Measurements from ENCODE around the gene FOXE3. TPM values are rescaled to one million over a fixed set of nuclear protein-coding genes. Genes with fewer than 3 reads are reported as not detected.

FOXE3 gene
- total and polyA plus RNA-seq, 2 of the 4 experiments (the other 2 are of a cell fraction), result 0.12 TPM; not detected in 1

DNA sequence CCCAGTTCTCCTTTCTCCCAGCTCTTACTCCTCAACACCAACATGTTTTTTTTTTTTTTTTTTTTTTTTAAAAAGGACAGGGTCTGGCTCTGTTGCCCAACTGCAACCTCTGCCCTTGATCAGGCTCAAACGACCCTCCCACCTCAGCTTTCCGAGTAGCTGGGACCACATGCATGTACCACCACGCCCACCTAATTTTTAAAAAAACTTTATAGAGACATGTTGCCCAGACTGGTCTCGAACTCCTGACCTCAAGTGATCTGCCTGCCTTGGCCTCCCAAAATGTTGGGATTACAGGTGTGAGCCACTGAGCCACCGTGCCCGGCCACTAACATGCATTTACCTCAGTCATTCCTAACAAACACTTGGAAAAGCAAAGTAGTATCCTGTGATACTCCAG, 31.1 kb upstream of the FOXE3 start:
- Histone ChIP-seq H3K18ac (ENCODE audit: low read depth, low read length) (no peak overlapping the region), H3K14ac (replicated peaks; ENCODE audit: low read depth, low read length) (no peak overlapping the region), H3K9ac (ENCODE audit: low read depth, low read length) (no peak overlapping the region), H3K4me3 (ENCODE audit: insufficient read depth, low read depth, low read length) (no peak overlapping the region), H2AK9ac (replicated peaks; ENCODE audit: low read depth, low read length, poor library complexity) (no peak overlapping the region), H3K36me3 (ENCODE audit: control insufficient read depth, insufficient read depth, low read length) (peaks cover 3% of the 10 kb centered on the region; the same call in 1 of the 2 replicates), H3K4me1 (ENCODE audit: control insufficient read depth, insufficient read depth, low read length) (peaks cover 2% of the 10 kb centered on the region; the same call in 1 of the 2 replicates), H3K9me1 (ENCODE audit: insufficient read depth, low read length) (no peaks in the 10 kb centered on the region), H3K4ac (ENCODE audit: low read depth, low read length) (no peak overlapping the region), H4K20me1 (ENCODE audit: insufficient read depth, low read length) (peaks cover 8% of the 10 kb centered on the region; the same call in 1 of the 2 replicates), H2BK5ac (ENCODE audit: low read depth, low read length, poor library complexity, severe bottlenecking) (no peak overlapping the region), H3K4me2 (ENCODE audit: low read depth, low read length) (no peak overlapping the region), H4K8ac (ENCODE audit: low read depth in 2 of 2, low read length in 2 of 2) (no peak overlapping the region), H2BK15ac (ENCODE audit: low read depth, low read length) (no peak overlapping the region), H4K5ac (ENCODE audit: low read depth, low read length) (no peak overlapping the region), H3K27me3 (ENCODE audit: control insufficient read depth, insufficient read depth, low read length) (no peaks in the 10 kb centered on the region), H3K23ac (ENCODE audit: low read depth, low read length) (no peak overlapping the region), H2AK5ac (ENCODE audit: low read depth, low read length) (no peak overlapping the region), H3K27ac (ENCODE audit: insufficient read depth, low read length) (no peak overlapping the region), H3K9me3 (ENCODE audit: control insufficient read depth, insufficient read depth, low read length) (no peaks in the 10 kb centered on the region), H2AFZ (replicated peaks; ENCODE audit: low read length, poor library complexity) (no peak overlapping the region), H3K79me1 (ENCODE audit: low read depth in 1 of 2, low read length in 2 of 2) (no peaks in the 10 kb centered on the region; a peak in 1 of 4 replicates), H2BK20ac (ENCODE audit: low read depth, low read length) (no peak overlapping the region), H3K56ac (ENCODE audit: extremely low read depth, insufficient read depth, low read length) (no peak overlapping the region), H2BK120ac (ENCODE audit: low read depth, low read length) (no peak overlapping the region), H4K91ac (ENCODE audit: insufficient read depth, low read depth, low read length) (no peak overlapping the region)
- dilution Hi-C loops (cut with HindIII; ENCODE audit: low sequenced_read_pairs, unreplicated experiment), result no loop called here
- ChIA-PET POLR2A (ENCODE audit: unreplicated experiment) (no interaction called here), CTCF (interaction anchor here (0.6 kb wide), 1 partner anchor 67 kb away, joined by 3 read pairs; no protein-coding TSS in a partner anchor)
- no peak for DNase-seq
- no TSS peak for BruUV-seq (replicated peaks)
- TF ChIP-seq, protein P1, sequence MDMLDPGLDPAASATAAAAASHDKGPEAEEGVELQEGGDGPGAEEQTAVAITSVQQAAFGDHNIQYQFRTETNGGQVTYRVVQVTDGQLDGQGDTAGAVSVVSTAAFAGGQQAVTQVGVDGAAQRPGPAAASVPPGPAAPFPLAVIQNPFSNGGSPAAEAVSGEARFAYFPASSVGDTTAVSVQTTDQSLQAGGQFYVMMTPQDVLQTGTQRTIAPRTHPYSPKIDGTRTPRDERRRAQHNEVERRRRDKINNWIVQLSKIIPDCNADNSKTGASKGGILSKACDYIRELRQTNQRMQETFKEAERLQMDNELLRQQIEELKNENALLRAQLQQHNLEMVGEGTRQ (IDR thresholded peaks at IDR 0.05; ENCODE audit: low read depth, low read length), result no peak
- TF ChIP-seq NFE2L2 (IDR thresholded peaks at IDR 0.05; ENCODE audit: low read depth, low read length) (no peak), CHD1 (IDR thresholded peaks at IDR 0.05; ENCODE audit: low read depth, low read length) (no peak)
- intact Hi-C loops (cut with micrococcal nuclease), result no loop called here
- no peak for ATAC-seq (ENCODE audit: low read depth)
- 42% methylated on average over 2 of the region's 6 CpGs; no CpG with 5 or more reads in 1 of the 2 experiments for WGBS, 2 experiments (ENCODE audit: extremely low coverage in 2 of 2, insufficient read length in 1 of 2)
- in situ Hi-C loops (cut with MboI; ENCODE audit: low sequenced_read_pairs), result loop anchor here (5.0 kb wide), 1 partner anchor 37 kb away; no protein-coding TSS in a partner anchor
